ENCODE results near the gene PAPOLA.
"Not testable (repeated sequence)": the region's sequence is repeated elsewhere in the genome, so short reads cannot be mapped to it uniquely, and the experiment has no call there.

PAPOLA gene

GRCh38 chr14:96501740-96502620 is at the start of gene PAPOLA:
Gene PAPOLA (plus strand): TSS chr14:96502382. CDS start chr14:96502593, 211 bp downstream.
- DNase-seq (ENCODE audit: low spot score): peak; percentile 94

DNA sequence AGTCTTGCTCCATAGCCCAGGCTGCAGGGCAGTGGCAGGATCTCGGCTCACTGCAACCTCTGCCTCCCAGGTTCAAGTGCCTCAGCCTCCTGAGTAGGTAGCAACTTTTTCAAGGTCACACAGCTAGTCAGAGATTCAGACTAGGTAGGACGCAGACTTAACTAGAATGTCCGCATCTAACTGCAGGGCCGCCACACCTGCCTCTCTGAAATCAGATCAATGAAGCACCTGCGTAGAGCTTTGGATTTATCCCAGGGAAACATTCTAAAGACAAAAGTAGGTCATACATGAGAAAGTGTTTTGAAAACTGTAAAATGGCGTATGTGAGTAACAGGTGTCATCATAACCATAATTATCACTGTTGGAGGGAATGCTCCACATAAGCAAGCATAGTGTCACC is 49.5 kb upstream of the PAPOLA start:
- DNase-seq (ENCODE audit: low spot score): no peak

DNA sequence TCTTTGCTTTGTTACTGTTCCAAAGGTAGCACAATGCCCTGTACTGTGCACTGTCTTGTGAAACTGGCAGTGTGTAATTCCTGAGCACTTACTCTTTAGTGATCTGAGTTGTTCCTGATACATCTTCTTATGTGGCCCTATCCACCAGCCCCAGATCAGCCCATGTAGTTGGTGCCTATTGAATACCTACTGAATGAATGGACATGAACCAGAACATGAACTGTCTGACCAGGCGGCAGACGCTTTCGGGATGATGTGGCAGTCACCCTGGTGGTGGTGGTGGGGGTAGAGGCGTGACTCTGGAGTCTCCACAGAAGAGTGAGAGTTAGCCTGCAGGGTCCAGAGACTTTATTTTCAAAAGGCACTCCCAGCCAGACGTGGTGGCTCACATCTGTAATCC is 46.6 kb upstream of the PAPOLA start:
- DNase-seq (ENCODE audit: low spot score): no peak

GRCh38 chr14:96459851-96460250 is 42.3 kb upstream of the PAPOLA start:
- no peak for DNase-seq (ENCODE audit: low spot score)

DNA sequence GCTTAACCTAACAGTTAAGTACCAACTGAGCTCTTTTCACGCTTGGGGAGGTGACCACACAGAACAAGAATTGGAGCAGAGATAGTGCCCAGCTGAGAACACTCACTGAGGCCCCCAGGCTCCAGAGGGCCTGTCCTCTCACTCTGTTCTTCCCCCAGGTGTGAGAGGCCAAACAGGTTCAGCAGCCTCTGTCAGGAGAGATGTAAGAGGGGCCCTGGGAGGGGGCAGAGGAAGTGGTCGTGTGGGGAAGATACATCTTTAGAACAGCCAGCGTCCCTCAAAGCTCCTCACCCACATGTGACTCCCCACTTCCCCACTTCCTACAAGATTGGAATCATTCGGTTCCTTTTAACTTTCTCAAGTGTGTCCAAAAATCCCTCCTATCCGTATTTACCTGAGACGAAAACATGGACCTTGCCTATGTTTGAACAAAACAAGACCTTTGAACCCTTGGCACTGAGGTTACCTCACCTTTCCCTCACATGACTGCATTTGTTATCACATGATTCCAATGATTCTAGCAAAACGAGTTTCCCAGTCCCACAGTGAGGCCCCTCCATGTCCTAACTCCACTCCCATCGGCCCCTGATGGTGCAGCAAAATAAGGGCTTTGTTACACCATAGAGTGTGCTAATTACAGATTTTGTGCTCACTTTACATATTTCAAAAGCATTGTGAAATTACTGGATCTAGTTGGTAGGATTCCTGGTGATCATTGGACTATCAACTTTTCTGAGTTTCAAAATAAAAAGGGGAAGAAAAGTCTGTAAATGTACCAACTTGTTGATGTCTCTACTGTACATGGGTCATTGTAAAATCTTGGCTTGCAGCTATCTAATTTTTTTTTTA is 40.0 kb upstream of the PAPOLA start:
- no peak for DNase-seq (ENCODE audit: low spot score)

- DNase-seq (ENCODE audit: low spot score): no peak
Measured at GRCh38 chr14:96464136-96464535, 38.0 kb upstream of the PAPOLA start.

- no peak for DNase-seq (ENCODE audit: low spot score)
Measured at GRCh38 chr14:96466918-96467317, 35.3 kb upstream of the PAPOLA start.

DNA sequence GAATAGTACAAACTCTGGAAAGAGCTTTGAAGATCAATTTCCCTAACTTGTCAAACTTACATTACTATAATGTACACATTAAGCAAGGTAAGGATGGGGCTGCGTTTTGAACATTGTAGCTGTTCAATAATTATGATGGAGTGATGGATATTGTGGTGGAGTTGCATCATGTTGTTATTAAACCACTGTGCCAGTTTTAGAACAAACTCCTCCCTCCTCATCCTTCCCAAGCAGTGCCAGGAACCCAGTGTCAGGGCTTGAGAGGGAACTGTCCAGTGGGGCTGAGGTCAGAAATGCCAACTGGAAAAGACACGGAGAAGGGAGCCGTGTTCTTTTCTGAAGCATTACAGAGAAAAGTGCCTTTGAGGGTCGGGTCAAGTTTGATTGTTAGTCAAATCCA is 31.9 kb upstream of the PAPOLA start:
- no peak for DNase-seq (ENCODE audit: low spot score)

GRCh38 chr14:96470967-96471366 is 31.2 kb upstream of the PAPOLA start:
- not testable (repeated sequence) for DNase-seq (ENCODE audit: low spot score)

GRCh38 chr14:96478119-96478518 is 24.1 kb upstream of the PAPOLA start:
- DNase-seq (ENCODE audit: low spot score): no peak

DNA sequence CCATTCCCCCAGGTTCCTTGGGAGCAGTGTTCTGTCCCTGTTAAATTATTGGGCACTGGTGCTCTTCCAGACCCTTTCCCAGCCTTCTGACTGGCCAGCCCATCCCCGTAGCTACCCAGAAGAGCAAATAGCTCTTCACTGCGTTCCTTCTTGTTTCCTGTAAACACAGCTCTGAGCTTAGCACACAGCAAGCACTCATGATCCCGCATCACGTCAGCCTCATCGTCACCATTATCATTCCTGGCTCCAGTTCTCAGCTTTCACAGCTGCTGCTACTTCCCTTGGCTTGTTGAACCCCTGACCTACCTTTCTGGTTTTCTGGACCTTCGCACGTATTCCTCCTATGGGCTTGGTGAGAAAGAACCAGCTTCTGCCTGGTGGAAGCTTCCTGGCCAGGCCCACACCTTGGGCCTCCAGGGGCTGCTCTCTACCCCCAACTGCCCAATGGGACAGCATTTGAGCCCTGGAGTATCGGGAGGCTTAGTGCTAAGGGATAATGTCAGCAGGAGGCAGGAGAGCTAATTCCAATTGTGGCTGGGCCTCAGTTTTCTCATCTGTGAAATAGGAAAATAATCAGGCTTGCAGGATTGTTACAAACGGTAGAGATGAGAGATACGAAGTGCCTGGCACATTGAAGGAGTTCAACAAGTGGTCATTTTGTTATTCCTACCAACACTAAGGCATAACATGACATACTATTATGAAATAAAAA is 22.6 kb upstream of the PAPOLA start:
- DNase-seq (ENCODE audit: low spot score): no peak

DNA sequence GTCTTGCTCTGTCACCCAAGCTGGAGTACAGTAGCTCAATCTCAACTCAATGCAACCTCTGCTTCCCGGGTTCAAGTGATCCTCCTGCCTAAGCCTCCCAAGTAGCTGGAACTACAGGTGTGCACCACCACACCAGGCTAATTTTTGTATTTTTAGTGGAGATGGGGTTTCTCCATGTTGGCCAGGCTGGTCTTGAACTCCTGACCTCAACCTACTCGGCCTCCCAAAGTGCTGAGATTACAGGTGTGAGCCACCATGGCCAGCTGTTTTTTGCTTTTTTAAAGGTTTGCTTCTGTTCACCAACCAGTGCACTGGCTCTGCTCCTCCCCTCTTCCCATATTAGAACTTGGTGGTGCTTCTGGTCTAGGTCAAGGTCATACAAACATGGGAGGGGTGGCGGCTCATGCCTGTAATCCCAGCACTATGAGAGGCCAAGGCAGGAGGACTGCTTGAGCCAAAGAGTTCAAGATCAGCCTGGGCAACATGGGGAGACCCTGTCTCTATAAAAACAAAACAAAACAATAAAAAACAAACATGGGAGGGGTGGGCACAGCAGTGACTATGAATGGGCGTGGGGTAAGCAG is 20.4 kb upstream of the PAPOLA start:
- DNase-seq (ENCODE audit: low spot score): no peak

GRCh38 chr14:96482986-96483385 is 19.2 kb upstream of the PAPOLA start:
- DNase-seq (ENCODE audit: low spot score): no peak

GRCh38 chr14:96484399-96484798 is 17.8 kb upstream of the PAPOLA start:
- DNase-seq (ENCODE audit: low spot score): no peak

DNA sequence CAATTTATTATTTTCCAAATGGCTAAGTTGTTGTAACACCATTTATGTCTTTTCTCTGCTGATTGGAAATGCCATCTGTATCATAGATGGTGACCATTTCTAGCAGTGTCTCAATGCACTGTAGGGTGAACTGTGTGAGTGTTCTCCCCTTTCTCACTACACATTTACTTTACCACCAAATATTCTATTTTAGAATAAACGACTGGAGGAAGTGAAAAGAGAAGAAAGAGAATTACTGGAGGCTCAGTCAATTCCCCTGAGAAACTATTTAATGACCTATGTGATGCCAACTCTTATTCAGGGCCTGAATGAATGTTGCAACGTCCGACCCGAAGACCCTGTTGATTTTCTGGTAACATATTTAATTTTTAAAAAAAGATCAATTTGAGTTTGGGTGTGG is 15.5 kb upstream of the PAPOLA start:
- no peak for DNase-seq (ENCODE audit: low spot score)

GRCh38 chr14:96489327-96489726 is 12.9 kb upstream of the PAPOLA start:
- no peak for DNase-seq (ENCODE audit: low spot score)

DNA sequence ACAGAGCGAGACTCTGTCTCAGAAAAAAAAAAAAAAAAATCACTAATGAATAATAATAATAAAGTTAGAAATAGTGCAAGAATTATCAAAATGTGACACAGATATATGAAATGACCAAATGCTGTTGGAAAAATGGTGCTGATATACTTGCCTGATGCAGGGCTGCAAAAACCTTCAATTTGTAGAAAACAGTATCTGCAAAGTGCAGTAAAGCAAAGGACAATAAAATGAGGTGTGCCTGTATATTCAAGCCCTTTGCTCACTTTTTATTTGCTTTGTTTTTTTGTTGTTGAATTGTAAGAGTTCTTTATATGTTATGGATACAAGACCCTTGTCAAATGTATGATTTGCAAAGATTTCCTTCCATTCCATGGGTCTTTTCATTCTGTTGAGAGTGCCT is 9.0 kb upstream of the PAPOLA start:
- DNase-seq (ENCODE audit: low spot score): no peak

DNA sequence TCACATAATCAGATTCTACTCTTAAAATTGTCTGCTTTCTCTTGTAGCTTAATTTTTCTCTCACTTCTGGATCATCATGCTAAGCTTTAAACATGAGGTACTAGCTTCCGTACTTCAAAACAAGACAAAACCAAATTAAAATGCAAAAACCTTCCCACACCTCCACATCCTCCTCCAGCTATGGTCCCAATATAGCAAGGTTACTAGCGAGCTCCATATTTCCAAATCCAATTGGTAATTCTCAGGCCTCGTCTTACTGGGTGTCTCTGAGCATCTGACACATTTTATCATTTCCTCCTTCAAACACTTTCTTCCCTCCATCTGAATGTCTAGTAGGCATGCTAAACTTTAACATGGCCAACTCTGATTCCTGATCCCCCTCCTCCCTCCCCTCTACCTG is 7.9 kb upstream of the PAPOLA start:
- DNase-seq (ENCODE audit: low spot score): no peak

- DNase-seq (ENCODE audit: low spot score): no peak
Measured at GRCh38 chr14:96497087-96497486, 5.1 kb upstream of the PAPOLA start.

GRCh38 chr14:96497586-96497985 is 4.6 kb upstream of the PAPOLA start:
- no peak for DNase-seq (ENCODE audit: low spot score)

GRCh38 chr14:96501217-96501739 is 904 bp upstream of the PAPOLA start:
- DNase-seq (ENCODE audit: low spot score): peak; percentile 21
